Activated CD4-positive, alpha-beta T cell treated with anti-CD3 and anti-CD28 coated beads, Interleukin-2, amount 10 ng/mL, durations not matched to agents 7 days and 5 days (primary cell): Measurements from ENCODE around the gene ARID4B. TPM values are rescaled to one million over a fixed set of nuclear protein-coding genes. Genes with fewer than 3 reads are reported as not detected.

ENCODE experiments used
- microRNA-seq: library from miRNA; unstranded; fragments of <30 nt; microRNA quantifications from one replicate; pipeline ENCODE4 v1.2.0, GENCODE V29; 2021; ENCODE audit warnings: borderline microRNAs expressed, borderline replicate concordance
- total RNA-seq, 2 experiments: library from RNA; stranded (reverse); gene quantifications; one replicate each; pipeline ENCODE4 v1.2.3, GENCODE V29; 2021

The ARID4B gene
- total RNA-seq, 2 experiments from 2014 or later = 43.7 to 47.3 TPM

Small RNA genes within 50 kb of the gene (microRNA-seq; reads per million reads assigned to microRNA genes)
- gene MIR4753 = not detected

Other genes starting within 250 kb of the ARID4B start
- 10 to 100 TPM; 52.5 to 71.5 TPM for gene TOMM20, start 199.3 kb downstream of the ARID4B start, total RNA-seq
- 100 to 1,000 TPM; 112 to 116 TPM for gene RBM34, start 166.9 kb downstream of the ARID4B start, total RNA-seq
- 10 to 100 TPM; 27.2 to 27.6 TPM for gene GGPS1, start 391 bp upstream of the ARID4B start, total RNA-seq
- 10 to 100 TPM; 25.1 to 26.8 TPM for gene TBCE, start 39.2 kb upstream of the ARID4B start, total RNA-seq
- 10 to 100 TPM; 12.2 to 13.2 TPM for gene B3GALNT2, start 176.3 kb upstream of the ARID4B start, total RNA-seq